ENCODE data around the gene SFTPA1.

- TF ChIP-seq CTCF (IDR thresholded peaks at IDR 0.05) (no peak), POLR2A (IDR thresholded peaks at IDR 0.05) (no peak)
These were observed 21.9 kb upstream of the SFTPA1 start for GRCh38 chr10:79588800-79589199.

Measured in esophagus squamous epithelium (tissue), 4 donors.